HCT116 (cell line): ENCODE data around the gene EFCAB5.

Experiments used
- CEBPB ChIP-seq: IDR thresholded peaks from 2 replicates; pipeline ENCODE4 v1.6.1; 2012; ENCODE audit warnings: low read depth
- EZH2 ChIP-seq: fragments of 200-600 bp; sonication (generic); IDR thresholded peaks from 2 replicates; pipeline ENCODE4 v1.6.1; 2017; ENCODE audit warnings: antibody characterized with exemption, mixed run types
- EZH2phosphoT487 ChIP-seq: fragments of 200-600 bp; IDR thresholded peaks from 2 replicates; pipeline ENCODE4 v1.6.1; 2018; ENCODE audit warnings: antibody characterized with exemption, borderline replicate concordance
- FOSL1 ChIP-seq: IDR thresholded peaks from 2 replicates; pipeline ENCODE4 v1.6.1; 2012; ENCODE audit warnings: low read depth
- JUND ChIP-seq: IDR thresholded peaks from 2 replicates; pipeline ENCODE4 v1.6.1; 2012
- POLR2A ChIP-seq: IDR thresholded peaks from 2 replicates; pipeline ENCODE4 v1.7.0; 2011; ENCODE audit warnings: borderline replicate concordance; ENCODE audit not compliant: insufficient read depth, insufficient read length; ENCODE audit errors: extremely low read depth
- POLR2AphosphoS5 ChIP-seq: IDR thresholded peaks from 2 replicates; pipeline ENCODE4 v1.6.1; 2011; ENCODE audit warnings: mild to moderate bottlenecking, low read depth, low read length, moderate library complexity
- YY1 ChIP-seq: IDR thresholded peaks from 2 replicates; pipeline ENCODE4 v1.6.1; 2011; ENCODE audit warnings: low read length, low read depth, moderate library complexity, mild to moderate bottlenecking; ENCODE audit not compliant: insufficient replicate concordance; ENCODE audit errors: extremely low read depth
- TF ChIP-seq, protein P1 (sequence below), 3 experiments: fragments of 200-600 bp in 1 of 3; sonication (generic) in 1 of 3; IDR thresholded peaks in 2 of 3; conservative IDR thresholded peaks in 1 of 3; 2 replicates each; pipeline ENCODE4 v1.5.1; 2012 to 2017; ENCODE audit warnings: low read depth in 2 of 3, low read length in 2 of 3, antibody characterized with exemption in 1 of 3, borderline replicate concordance in 1 of 3, control low read depth in 1 of 3, mild to moderate bottlenecking in 1 of 3, mixed read lengths in 1 of 3, mixed run types in 1 of 3, moderate library complexity in 1 of 3; ENCODE audit not compliant: insufficient read depth in 1 of 3
- TF ChIP-seq, protein P2 (sequence below): IDR thresholded peaks from 2 replicates; pipeline ENCODE4 v1.6.1; 2012

DNA sequence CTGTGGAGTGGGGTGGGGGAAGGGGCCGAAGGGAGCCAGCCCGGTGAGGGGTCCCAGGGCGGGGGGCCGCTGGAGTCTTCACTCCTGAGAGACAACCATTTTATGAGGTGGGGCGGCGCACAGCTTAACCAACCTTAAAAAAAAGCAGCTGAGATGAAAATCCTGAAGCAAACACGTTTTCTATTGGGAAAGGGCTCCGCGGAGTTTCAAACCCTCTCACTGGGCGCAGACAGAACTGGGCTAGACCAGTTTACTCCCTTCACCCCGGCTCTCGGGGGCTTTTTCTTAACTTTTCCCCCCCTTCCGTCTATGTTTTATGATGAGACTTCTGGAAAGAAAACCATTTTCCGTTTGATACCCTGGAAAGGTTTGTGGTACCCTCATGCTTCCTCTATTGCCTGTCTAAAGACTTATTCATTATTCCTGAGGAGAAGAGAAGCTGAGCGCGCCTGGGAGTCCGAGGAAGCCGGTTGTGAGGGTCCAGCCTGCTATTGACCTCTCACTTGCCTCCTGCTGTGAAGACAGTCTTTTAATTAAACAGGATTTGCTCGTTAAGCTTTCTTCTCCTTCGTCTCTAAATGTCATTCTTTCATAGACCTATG is 10.9 kb upstream of the EFCAB5 start:
- TF ChIP-seq, protein P1, sequence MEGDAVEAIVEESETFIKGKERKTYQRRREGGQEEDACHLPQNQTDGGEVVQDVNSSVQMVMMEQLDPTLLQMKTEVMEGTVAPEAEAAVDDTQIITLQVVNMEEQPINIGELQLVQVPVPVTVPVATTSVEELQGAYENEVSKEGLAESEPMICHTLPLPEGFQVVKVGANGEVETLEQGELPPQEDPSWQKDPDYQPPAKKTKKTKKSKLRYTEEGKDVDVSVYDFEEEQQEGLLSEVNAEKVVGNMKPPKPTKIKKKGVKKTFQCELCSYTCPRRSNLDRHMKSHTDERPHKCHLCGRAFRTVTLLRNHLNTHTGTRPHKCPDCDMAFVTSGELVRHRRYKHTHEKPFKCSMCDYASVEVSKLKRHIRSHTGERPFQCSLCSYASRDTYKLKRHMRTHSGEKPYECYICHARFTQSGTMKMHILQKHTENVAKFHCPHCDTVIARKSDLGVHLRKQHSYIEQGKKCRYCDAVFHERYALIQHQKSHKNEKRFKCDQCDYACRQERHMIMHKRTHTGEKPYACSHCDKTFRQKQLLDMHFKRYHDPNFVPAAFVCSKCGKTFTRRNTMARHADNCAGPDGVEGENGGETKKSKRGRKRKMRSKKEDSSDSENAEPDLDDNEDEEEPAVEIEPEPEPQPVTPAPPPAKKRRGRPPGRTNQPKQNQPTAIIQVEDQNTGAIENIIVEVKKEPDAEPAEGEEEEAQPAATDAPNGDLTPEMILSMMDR (IDR thresholded peaks at IDR 0.05 in 2 of 3, conservative IDR thresholded peaks at IDR 0.05 in 1 of 3; ENCODE audit: borderline replicate concordance in 1 of 3, insufficient read depth in 1 of 3, low read depth in 2 of 3, low read length in 2 of 3) = no peak
- TF ChIP-seq JUND = no peak
- no peak for TF ChIP-seq CEBPB
- TF ChIP-seq POLR2A = peak; percentile 1
- no peak for TF ChIP-seq YY1
- TF ChIP-seq, protein P2, sequence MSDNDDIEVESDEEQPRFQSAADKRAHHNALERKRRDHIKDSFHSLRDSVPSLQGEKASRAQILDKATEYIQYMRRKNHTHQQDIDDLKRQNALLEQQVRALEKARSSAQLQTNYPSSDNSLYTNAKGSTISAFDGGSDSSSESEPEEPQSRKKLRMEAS = no peak
- TF ChIP-seq FOSL1 = no peak
- no peak for TF ChIP-seq EZH2phosphoT487
- no peak for TF ChIP-seq POLR2AphosphoS5
- no peak for TF ChIP-seq EZH2
